ENCODE measurements around the gene EXOC7. TPM values are rescaled to one million over a fixed set of nuclear protein-coding genes. Genes with fewer than 3 reads are reported as not detected.

The EXOC7 gene
- polyA plus RNA-seq, 4 donors = 47.3 to 88.0 (median 49.7) TPM

DNA sequence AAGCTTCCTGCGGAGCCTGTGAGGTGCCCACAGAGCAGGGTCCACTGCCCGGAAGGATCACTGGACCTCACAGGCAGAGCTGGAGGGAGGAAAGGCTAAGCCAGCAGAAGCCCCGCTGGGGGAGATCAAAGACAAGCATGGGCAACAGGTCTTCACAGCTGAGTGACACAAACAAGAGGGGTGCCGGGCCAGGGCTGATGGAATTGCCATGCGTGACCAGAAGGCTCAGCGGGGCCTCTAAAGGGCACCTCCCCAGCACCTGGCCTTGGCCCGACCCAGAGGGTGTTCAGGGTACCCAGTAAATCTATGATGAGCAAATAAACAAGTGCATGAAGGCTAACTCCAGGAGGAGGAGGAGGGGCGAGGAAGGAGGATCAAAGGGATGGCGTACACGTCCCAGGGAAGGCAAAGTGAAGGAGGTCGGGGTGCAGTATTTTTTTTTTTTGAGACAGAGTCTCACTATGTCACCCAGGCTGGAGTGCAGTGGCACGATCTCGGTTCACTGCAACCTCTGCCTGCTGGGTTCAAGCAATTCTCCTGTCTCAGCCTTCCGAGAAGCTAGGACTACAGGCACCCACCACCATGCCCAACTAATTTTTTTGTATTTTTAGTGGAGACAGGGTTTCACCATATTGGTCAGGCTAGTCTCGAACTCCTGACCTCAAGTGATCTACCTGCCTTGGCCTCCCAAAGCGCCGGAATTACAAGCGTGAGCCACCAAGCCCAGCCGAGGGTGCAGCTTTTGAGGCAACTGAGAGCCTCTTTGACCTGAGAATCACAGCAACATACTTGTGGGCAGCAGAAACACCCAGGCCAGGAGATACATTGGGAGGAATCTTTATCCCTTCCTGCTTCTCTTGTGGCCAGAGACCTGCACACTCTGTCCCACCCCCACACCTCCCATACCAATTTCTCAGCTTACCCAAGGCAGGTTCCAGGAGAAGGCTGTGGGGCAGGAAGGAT lies 16.1 kb upstream of the EXOC7 start:
- Histone ChIP-seq H3K9me3 (ENCODE audit: control insufficient read depth in 2 of 2, insufficient read depth in 1 of 2, low read depth in 1 of 2, low read length in 1 of 2) (no peaks in the 10 kb centered on the region), H3K36me3 (ENCODE audit: control insufficient read depth in 3 of 3, insufficient read depth in 2 of 3, low read depth in 1 of 3, low read length in 3 of 3) (peaks cover 0 to 2% (median 0%) of the 10 kb centered on the region in 3 donors), H3K27me3 (ENCODE audit: control insufficient read depth in 3 of 3, insufficient read depth in 3 of 3, low read length in 3 of 3) (no peaks in the 10 kb centered on the region), H3K4me1 (ENCODE audit: control insufficient read depth in 3 of 3, insufficient read depth in 2 of 3, low read depth in 1 of 3, low read length in 2 of 3) (peaks cover 0 to 4% (median 0%) of the 10 kb centered on the region in 3 donors), H3K27ac (ENCODE audit: low read depth in 1 of 3, low read length in 2 of 3) (no peak overlapping the region), H3K4me3 (ENCODE audit: low read depth in 1 of 3, low read length in 3 of 3) (no peak overlapping the region)
- DNase-seq (no peak), FAIRE-seq (no peak)
- 72 to 82% (median 80%) methylated on average over 19 of the region's 19 CpGs for WGBS, 3 donors

DNA sequence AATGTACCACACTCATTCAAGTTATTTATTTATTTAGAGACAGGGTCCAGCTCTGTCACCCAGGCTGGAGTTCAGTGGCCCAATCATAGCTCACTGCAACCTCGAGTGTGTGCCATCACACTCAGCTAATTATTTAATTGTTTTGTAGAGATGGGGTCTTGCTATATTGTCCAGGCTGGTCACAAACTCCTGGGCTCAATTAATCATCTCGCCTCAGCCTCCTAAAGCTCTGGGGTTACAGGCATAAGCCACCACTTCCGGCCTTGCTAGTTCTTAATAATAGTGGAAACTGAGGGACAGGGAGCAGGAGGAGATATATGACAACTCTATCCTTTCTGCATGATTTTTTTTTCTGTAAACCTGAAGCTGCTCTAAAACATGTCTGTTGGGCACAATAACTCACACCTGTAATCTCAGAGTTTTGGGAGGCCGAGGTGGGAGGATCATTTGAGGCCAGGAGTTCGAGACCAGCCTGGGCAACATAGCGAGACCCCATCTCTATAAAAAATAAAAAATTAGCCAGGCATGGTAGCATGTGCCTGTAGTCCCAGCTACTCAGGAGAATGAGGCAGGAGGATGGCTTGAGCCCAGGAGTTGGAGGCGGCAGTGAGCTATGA lies 11.7 kb upstream of the EXOC7 start:
- Histone ChIP-seq H3K36me3 (ENCODE audit: control insufficient read depth in 3 of 3, insufficient read depth in 2 of 3, low read depth in 1 of 3, low read length in 3 of 3) (no peaks in the 10 kb centered on the region), H3K9me3 (ENCODE audit: control insufficient read depth in 2 of 2, insufficient read depth in 1 of 2, low read depth in 1 of 2, low read length in 1 of 2) (no peaks in the 10 kb centered on the region), H3K27ac (ENCODE audit: low read depth in 1 of 3, low read length in 2 of 3) (no peak overlapping the region), H3K4me1 (ENCODE audit: control insufficient read depth in 3 of 3, insufficient read depth in 2 of 3, low read depth in 1 of 3, low read length in 2 of 3) (no peaks in the 10 kb centered on the region), H3K4me3 (ENCODE audit: low read depth in 1 of 3, low read length in 3 of 3) (no peak overlapping the region), H3K27me3 (ENCODE audit: control insufficient read depth in 3 of 3, insufficient read depth in 3 of 3, low read length in 3 of 3) (no peaks in the 10 kb centered on the region)
- DNase-seq (no peak), FAIRE-seq (no peak)
- WGBS, 3 donors = 84 to 92% (median 90%) methylated on average over 7 of the region's 7 CpGs

DNA sequence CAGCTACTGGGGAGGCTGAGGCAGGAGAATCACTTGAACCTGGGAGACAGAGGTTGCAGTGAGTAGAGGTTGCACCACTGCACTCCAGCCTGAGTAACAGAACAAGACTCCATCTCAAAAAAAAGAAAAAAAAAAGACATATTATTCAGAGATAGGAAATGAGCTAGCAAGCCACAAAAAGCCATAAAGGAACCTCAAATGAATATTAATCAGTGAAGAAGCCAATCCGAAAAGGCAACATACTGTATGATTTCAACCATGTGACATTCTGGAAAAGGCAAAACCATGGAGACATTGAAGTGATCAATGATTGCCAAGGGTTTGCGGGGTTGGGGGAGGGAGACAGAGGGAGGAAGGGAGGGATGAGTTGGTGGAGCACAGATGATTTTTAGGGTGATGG lies 8.4 kb upstream of the EXOC7 start:
- DNase-seq (no peak), FAIRE-seq (no peak)
- H3K9me3 ChIP-seq (ENCODE audit: control insufficient read depth in 2 of 2, insufficient read depth in 1 of 2, low read depth in 1 of 2, low read length in 1 of 2) = no peaks in the 10 kb centered on the region
- 87 to 95% (median 92%) methylated on average over 2 of the region's 2 CpGs for WGBS, 3 donors
- H3K27me3 ChIP-seq (ENCODE audit: control insufficient read depth in 3 of 3, insufficient read depth in 3 of 3, low read length in 3 of 3) = no peaks in the 10 kb centered on the region
- H3K4me1 ChIP-seq (ENCODE audit: control insufficient read depth in 3 of 3, insufficient read depth in 2 of 3, low read depth in 1 of 3, low read length in 2 of 3) = no peaks in the 10 kb centered on the region
- H3K27ac ChIP-seq (ENCODE audit: low read depth in 1 of 3, low read length in 2 of 3) = no peak overlapping the region
- H3K36me3 ChIP-seq (ENCODE audit: control insufficient read depth in 3 of 3, insufficient read depth in 2 of 3, low read depth in 1 of 3, low read length in 3 of 3) = no peaks in the 10 kb centered on the region
- H3K4me3 ChIP-seq (ENCODE audit: low read depth in 1 of 3, low read length in 3 of 3) = no peak overlapping the region

DNA sequence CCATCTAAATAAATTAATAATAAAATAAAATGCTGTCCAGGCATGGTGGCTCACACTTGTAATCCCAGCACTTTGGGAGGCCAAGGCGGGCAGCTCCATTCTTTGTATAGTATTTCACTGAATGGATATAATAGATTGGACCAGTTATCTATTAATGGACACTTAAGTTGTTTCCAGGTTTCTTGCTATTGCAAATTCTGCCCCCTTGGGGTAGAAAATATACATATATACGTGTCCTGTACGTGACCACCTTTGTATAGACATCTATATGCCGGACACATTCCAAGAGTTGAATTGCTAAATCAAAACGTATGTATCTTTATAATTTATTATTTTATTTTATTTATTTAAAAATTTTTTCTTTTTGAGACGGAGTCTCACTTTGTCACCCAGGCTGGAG lies 3.9 kb upstream of the EXOC7 start:
- H3K4me3 ChIP-seq (ENCODE audit: low read depth in 1 of 3, low read length in 3 of 3) = no peak overlapping the region
- H3K4me1 ChIP-seq (ENCODE audit: control insufficient read depth in 3 of 3, insufficient read depth in 2 of 3, low read depth in 1 of 3, low read length in 2 of 3) = peaks cover 0 to 17% (median 5%) of the 10 kb centered on the region in 3 donors
- no peak overlapping the region for H3K27ac ChIP-seq (ENCODE audit: low read depth in 1 of 3, low read length in 2 of 3)
- FAIRE-seq = no peak
- 68 to 74% (median 69%) methylated on average over 6 of the region's 6 CpGs for WGBS, 3 donors
- no peaks in the 10 kb centered on the region for H3K36me3 ChIP-seq (ENCODE audit: control insufficient read depth in 3 of 3, insufficient read depth in 2 of 3, low read depth in 1 of 3, low read length in 3 of 3)
- H3K9me3 ChIP-seq (ENCODE audit: control insufficient read depth in 2 of 2, insufficient read depth in 1 of 2, low read depth in 1 of 2, low read length in 1 of 2) = no peaks in the 10 kb centered on the region
- H3K27me3 ChIP-seq (ENCODE audit: control insufficient read depth in 3 of 3, insufficient read depth in 3 of 3, low read length in 3 of 3) = no peaks in the 10 kb centered on the region
- DNase-seq = peak; percentile 20 to 33

DNA sequence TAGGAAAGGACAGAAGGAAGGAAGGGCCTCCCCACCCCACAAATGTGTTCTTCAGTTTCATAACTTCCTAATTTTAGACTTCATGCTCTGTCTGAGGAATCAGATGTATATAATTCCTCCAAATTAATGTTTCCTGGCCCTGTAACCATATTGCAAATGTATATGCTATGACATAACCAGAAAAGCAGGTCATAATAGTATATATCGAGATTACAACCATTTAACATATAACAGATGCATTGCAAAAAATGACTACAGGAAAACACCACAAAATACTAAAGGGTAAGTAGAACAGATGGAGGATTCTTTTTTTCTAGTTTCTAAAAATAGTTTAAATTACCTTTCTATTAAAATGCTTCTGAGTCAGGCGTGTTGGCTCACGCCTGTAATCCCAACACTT lies 3.1 kb upstream of the EXOC7 start:
- no peaks in the 10 kb centered on the region for H3K27me3 ChIP-seq (ENCODE audit: control insufficient read depth in 3 of 3, insufficient read depth in 3 of 3, low read length in 3 of 3)
- peaks cover 0 to 4% (median 0%) of the 10 kb centered on the region in 3 donors for H3K36me3 ChIP-seq (ENCODE audit: control insufficient read depth in 3 of 3, insufficient read depth in 2 of 3, low read depth in 1 of 3, low read length in 3 of 3)
- no peak for FAIRE-seq
- H3K4me3 ChIP-seq (ENCODE audit: low read depth in 1 of 3, low read length in 3 of 3) = no peak overlapping the region
- peaks cover 0 to 21% (median 5%) of the 10 kb centered on the region in 3 donors for H3K4me1 ChIP-seq (ENCODE audit: control insufficient read depth in 3 of 3, insufficient read depth in 2 of 3, low read depth in 1 of 3, low read length in 2 of 3)
- DNase-seq = no peak
- 67 to 76% (median 68%) methylated on average over 3 of the region's 3 CpGs for WGBS, 3 donors
- H3K27ac ChIP-seq (ENCODE audit: low read depth in 1 of 3, low read length in 2 of 3) = peak overlapping the region in 1 of 3 donors; percentile 4
- H3K9me3 ChIP-seq (ENCODE audit: control insufficient read depth in 2 of 2, insufficient read depth in 1 of 2, low read depth in 1 of 2, low read length in 1 of 2) = no peaks in the 10 kb centered on the region

GRCh38 chr17:76104896-76105231 lies 1.3 kb upstream of the EXOC7 start:
- peaks cover 0 to 20% (median 4%) of the 10 kb centered on the region in 3 donors for H3K36me3 ChIP-seq (ENCODE audit: control insufficient read depth in 3 of 3, insufficient read depth in 2 of 3, low read depth in 1 of 3, low read length in 3 of 3)
- DNase-seq (peak in 1 of 2 donors; percentile 34), FAIRE-seq (no peak)
- H3K4me1 ChIP-seq (ENCODE audit: control insufficient read depth in 3 of 3, insufficient read depth in 2 of 3, low read depth in 1 of 3, low read length in 2 of 3) = peaks cover 0 to 21% (median 5%) of the 10 kb centered on the region in 3 donors
- H3K27me3 ChIP-seq (ENCODE audit: control insufficient read depth in 3 of 3, insufficient read depth in 3 of 3, low read length in 3 of 3) = no peaks in the 10 kb centered on the region
- no peak overlapping the region for H3K4me3 ChIP-seq (ENCODE audit: low read depth in 1 of 3, low read length in 3 of 3)
- WGBS, 3 donors = 69 to 77% (median 76%) methylated on average over 5 of the region's 5 CpGs
- H3K27ac ChIP-seq (ENCODE audit: low read depth in 1 of 3, low read length in 2 of 3) = peak overlapping the region in 1 of 3 donors; percentile 16
- H3K9me3 ChIP-seq (ENCODE audit: control insufficient read depth in 2 of 2, insufficient read depth in 1 of 2, low read depth in 1 of 2, low read length in 1 of 2) = no peaks in the 10 kb centered on the region

DNA sequence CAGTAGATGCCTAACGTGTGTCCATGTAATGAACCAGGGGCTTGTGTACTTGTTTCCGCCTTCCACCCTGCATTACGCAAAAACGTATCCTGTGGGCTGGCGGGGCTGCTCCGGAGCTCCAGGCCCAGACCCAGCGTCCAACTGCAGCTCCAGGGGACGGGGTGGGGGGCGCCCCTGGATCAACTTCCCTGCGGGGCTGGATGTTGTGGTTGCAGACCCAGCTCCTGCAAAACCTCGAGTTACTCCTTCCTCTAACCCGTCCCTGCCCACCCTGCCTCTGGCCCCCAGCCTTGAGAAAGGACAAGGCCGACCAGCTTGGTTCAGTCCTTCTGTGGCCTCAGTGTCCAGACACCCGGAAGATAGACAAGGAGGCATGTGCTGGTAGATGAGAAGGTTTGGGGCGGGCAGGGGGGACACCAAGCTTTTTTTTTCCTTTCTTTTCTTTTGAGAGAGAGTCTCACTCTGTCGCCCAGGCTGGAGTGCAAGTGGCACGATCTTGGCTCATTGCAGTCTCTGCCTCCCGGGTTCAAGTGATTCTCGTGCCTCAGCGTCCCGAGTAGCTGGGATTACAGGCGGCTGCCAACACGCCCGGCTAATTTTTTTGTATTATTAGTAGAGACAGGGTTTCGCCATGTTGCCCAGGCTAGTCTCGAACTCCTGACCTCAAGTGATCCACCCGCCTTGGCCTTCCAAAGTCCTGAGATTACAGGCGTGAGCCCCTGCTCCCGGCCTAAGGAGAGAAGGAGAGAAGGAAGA lies 731 bp upstream of the EXOC7 start:
- Histone ChIP-seq H3K36me3 (ENCODE audit: control insufficient read depth in 3 of 3, insufficient read depth in 2 of 3, low read depth in 1 of 3, low read length in 3 of 3) (peaks cover 0 to 22% (median 5%) of the 10 kb centered on the region in 3 donors), H3K4me1 (ENCODE audit: control insufficient read depth in 3 of 3, insufficient read depth in 2 of 3, low read depth in 1 of 3, low read length in 2 of 3) (peaks cover 0 to 21% (median 5%) of the 10 kb centered on the region in 3 donors), H3K4me3 (ENCODE audit: low read depth in 1 of 3, low read length in 3 of 3) (peak overlapping the region; percentile 16 to 97 (median 81)), H3K27me3 (ENCODE audit: control insufficient read depth in 3 of 3, insufficient read depth in 3 of 3, low read length in 3 of 3) (no peaks in the 10 kb centered on the region), H3K9me3 (ENCODE audit: control insufficient read depth in 2 of 2, insufficient read depth in 1 of 2, low read depth in 1 of 2, low read length in 1 of 2) (no peaks in the 10 kb centered on the region), H3K27ac (ENCODE audit: low read depth in 1 of 3, low read length in 2 of 3) (peak overlapping the region in 2 of 3 donors; percentile 76 to 81)
- WGBS, 3 donors = 83 to 87% (median 84%) methylated on average over 29 of the region's 29 CpGs
- FAIRE-seq = no peak
- no peak for DNase-seq

DNA sequence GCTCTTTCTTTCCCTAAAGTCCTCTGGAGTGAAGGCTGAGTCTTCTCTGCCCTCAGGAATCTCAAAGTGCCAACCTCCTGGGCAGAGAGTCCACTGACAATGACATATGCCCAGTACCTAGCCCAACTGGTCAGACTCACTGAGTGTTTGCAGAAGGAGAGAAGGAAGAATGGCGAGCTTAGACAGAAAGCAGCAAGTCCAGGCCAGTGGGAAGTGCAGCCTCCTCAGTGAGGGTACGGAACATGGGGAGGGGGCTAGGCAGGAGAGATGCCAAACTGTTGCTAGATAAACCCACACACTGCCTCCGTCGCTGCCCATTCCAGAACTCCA lies 678 bp downstream of the EXOC7 start:
- peak overlapping the region; percentile 24 to 81 (median 36) for H3K27ac ChIP-seq (ENCODE audit: low read depth in 1 of 3, low read length in 2 of 3)
- peak overlapping the region; percentile 81 to 97 (median 83) for H3K4me3 ChIP-seq (ENCODE audit: low read depth in 1 of 3, low read length in 3 of 3)
- H3K4me1 ChIP-seq (ENCODE audit: control insufficient read depth in 3 of 3, insufficient read depth in 2 of 3, low read depth in 1 of 3, low read length in 2 of 3) = peaks cover 0 to 21% (median 5%) of the 10 kb centered on the region in 3 donors
- peaks cover 0 to 31% (median 5%) of the 10 kb centered on the region in 3 donors for H3K36me3 ChIP-seq (ENCODE audit: control insufficient read depth in 3 of 3, insufficient read depth in 2 of 3, low read depth in 1 of 3, low read length in 3 of 3)
- no peaks in the 10 kb centered on the region for H3K27me3 ChIP-seq (ENCODE audit: control insufficient read depth in 3 of 3, insufficient read depth in 3 of 3, low read length in 3 of 3)
- FAIRE-seq (no peak), DNase-seq (peak in 1 of 2 donors; percentile 34)
- no peaks in the 10 kb centered on the region for H3K9me3 ChIP-seq (ENCODE audit: control insufficient read depth in 2 of 2, insufficient read depth in 1 of 2, low read depth in 1 of 2, low read length in 1 of 2)
- 0 to 2% (median 0%) methylated on average over 4 of the region's 4 CpGs for WGBS, 3 donors

All from small intestine (tissue), 7 donors.